BJ (cell line): ENCODE results near the gene CLK1. TPM values are rescaled to one million over a fixed set of nuclear protein-coding genes. Genes with fewer than 3 reads are reported as not detected.
"Not testable (repeated sequence)": the region's sequence is repeated elsewhere in the genome, so short reads cannot be mapped to it uniquely, and the experiment has no call there.

Experiments used
- CTCF ChIA-PET: fragments of 350-600 bp; formaldehyde crosslinking; extraction: SDS; loops from one replicate; lab custom pipeline; 2021; ENCODE audit warnings: antibody characterized with exemption, inconsistent platforms; lab: Yijun Ruan, JAX
- POLR2A ChIA-PET: fragments of 300-600 bp; sonication (Branson Sonifier 250); formaldehyde crosslinking; extraction: SDS; loops from one replicate; lab custom pipeline; 2021; ENCODE audit warnings: antibody characterized with exemption; lab: Charles Lee
- DNase-seq: peaks from one replicate; pipeline ENCODE4 v3.0.0-alpha.2; 2011; ENCODE audit warnings: low read depth
- H3K27me3 ChIP-seq: 2 replicates; pipeline ENCODE4 v1.6.0; 2011; ENCODE audit warnings: low read length; ENCODE audit not compliant: control insufficient read depth, insufficient read depth
- H3K36me3 ChIP-seq: 2 replicates; pipeline ENCODE4 v1.5.1; 2011; ENCODE audit warnings: low read length; ENCODE audit not compliant: control insufficient read depth, insufficient read depth
- H3K4me3 ChIP-seq: 2 replicates; pipeline ENCODE4 v1.5.1; 2011; ENCODE audit warnings: low read depth, mild to moderate bottlenecking, control low read depth, low read length
- polyA plus RNA-seq: library from polyadenylated mRNA; depleted of rRNA; stranded (reverse); fragments of >200 nt; gene quantifications from 2 replicates; pipeline ENCODE4 v1.2.3, GENCODE V29; 2011
- TF ChIP-seq, protein P1 (sequence below): IDR thresholded peaks from 2 replicates; pipeline ENCODE4 v1.5.1; 2011; ENCODE audit warnings: low read depth, mild to moderate bottlenecking, control low read depth, inconsistent platforms, low read length, moderate library complexity; ENCODE audit not compliant: insufficient read depth

The CLK1 gene
- polyA plus RNA-seq, 1 experiment = 35.9 TPM

- ChIA-PET CTCF (interaction anchor here (0.6 to 1.6 kb wide), 26 partner anchors 9 to 335 kb away, joined by 3 to 18 read pairs (median 4); partner anchors contain the start of genes CASP10, HYCC2, NDUFB3 and NIF3L1), POLR2A (no interaction called here)
- DNase-seq = peak; percentile 63
- no peak overlapping the region for H3K4me3 ChIP-seq
- H3K27me3 ChIP-seq = no peaks in the 10 kb centered on the region
- TF ChIP-seq, protein P1, sequence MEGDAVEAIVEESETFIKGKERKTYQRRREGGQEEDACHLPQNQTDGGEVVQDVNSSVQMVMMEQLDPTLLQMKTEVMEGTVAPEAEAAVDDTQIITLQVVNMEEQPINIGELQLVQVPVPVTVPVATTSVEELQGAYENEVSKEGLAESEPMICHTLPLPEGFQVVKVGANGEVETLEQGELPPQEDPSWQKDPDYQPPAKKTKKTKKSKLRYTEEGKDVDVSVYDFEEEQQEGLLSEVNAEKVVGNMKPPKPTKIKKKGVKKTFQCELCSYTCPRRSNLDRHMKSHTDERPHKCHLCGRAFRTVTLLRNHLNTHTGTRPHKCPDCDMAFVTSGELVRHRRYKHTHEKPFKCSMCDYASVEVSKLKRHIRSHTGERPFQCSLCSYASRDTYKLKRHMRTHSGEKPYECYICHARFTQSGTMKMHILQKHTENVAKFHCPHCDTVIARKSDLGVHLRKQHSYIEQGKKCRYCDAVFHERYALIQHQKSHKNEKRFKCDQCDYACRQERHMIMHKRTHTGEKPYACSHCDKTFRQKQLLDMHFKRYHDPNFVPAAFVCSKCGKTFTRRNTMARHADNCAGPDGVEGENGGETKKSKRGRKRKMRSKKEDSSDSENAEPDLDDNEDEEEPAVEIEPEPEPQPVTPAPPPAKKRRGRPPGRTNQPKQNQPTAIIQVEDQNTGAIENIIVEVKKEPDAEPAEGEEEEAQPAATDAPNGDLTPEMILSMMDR = peak; percentile 83
- H3K36me3 ChIP-seq = peaks cover 2% of the 10 kb centered on the region
Observed at GRCh38 chr2:200901459-200902072, 37.1 kb upstream of the CLK1 start.

DNA sequence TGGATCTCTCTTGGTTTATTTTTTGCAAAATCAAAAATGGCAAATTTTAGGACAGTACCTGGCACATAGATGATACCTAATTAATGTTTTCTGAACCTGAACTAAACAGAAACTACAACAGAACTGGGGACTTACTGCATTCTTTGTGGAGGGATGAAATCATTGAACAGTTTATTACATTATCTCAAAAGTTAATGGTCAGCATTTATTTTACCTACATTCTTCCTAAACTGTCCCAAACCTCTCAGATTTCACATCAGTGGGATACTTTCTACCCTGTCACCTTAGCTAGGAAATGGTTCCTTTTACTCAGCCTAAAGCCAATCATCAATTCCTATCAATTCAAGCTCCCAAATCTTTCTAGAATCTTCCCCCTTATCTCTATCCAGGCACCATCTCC, 35.0 kb upstream of the CLK1 start:
- ChIA-PET POLR2A (no interaction called here), CTCF (interaction anchor here (1.7 kb wide), 1 partner anchor 332 kb away, joined by 7 read pairs; no protein-coding TSS in a partner anchor)
- no peak for DNase-seq
- no peaks in the 10 kb centered on the region for H3K27me3 ChIP-seq
- TF ChIP-seq, protein P1 = no peak
- peaks cover 5% of the 10 kb centered on the region for H3K36me3 ChIP-seq
- no peak overlapping the region for H3K4me3 ChIP-seq

- Histone ChIP-seq H3K36me3 (peaks cover 2% of the 10 kb centered on the region; the same call in 1 of the 2 replicates), H3K4me3 (peak within 1 kb of the TSS; percentile 56), H3K27me3 (no peaks in the 10 kb centered on the region)
- ChIA-PET POLR2A (interaction anchor here (0.6 to 1.0 kb wide), 3 partner anchors 24 to 230 kb away, joined by 4 to 7 read pairs (median 6); partner anchors contain the start of gene CLK1), CTCF (interaction anchor here (0.9 to 1.7 kb wide), 6 partner anchors 12 to 346 kb away, joined by 3 to 7 read pairs (median 4); no protein-coding TSS in a partner anchor)
- peak; percentile 74 for DNase-seq
- TF ChIP-seq, protein P1 = no peak
Observed at GRCh38 chr2:200888704-200889625, 24.5 kb upstream of the CLK1 start, which contains the start of the genes NIF3L1 and PPIL3. TSS of gene NIF3L1 (plus strand) at chr2:200889371. CDS start at chr2:200891944, 2,573 bp downstream. TSS of gene PPIL3 (minus strand) at chr2:200889077. CDS start at chr2:200887615, 1,462 bp downstream.

DNA sequence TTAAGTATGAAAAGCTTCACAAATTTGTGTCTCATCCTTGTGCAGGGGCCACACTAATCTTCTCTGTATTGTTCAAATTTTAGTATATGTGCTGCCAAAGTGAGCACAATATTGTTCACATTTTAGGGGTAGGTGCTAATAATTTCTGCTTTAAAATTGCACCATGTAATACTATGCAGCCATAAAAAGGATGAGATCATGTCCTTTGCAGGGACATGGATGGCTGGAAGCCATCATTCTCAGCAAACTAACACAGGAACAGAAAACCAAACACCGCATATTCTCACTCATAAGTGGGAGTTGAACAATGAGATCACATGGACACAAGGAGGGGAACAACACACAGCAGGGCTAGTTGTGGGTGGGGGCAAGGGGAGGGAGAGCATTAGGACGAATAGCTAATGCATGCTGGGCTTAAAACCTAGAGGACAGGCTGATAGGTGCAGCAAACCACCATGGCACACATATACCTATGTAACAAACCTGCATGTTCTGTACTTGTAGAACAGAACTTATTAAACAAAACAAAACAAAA, 17.3 kb upstream of the CLK1 start:
- H3K4me3 ChIP-seq, H3K36me3 ChIP-seq, H3K27me3 ChIP-seq, DNase-seq, POLR2A ChIA-PET: not testable (repeated sequence)
- CTCF ChIA-PET = interaction anchor here (1.5 kb wide), 2 partner anchors 13 to 20 kb away, joined by 3 read pairs; no protein-coding TSS in a partner anchor

DNA sequence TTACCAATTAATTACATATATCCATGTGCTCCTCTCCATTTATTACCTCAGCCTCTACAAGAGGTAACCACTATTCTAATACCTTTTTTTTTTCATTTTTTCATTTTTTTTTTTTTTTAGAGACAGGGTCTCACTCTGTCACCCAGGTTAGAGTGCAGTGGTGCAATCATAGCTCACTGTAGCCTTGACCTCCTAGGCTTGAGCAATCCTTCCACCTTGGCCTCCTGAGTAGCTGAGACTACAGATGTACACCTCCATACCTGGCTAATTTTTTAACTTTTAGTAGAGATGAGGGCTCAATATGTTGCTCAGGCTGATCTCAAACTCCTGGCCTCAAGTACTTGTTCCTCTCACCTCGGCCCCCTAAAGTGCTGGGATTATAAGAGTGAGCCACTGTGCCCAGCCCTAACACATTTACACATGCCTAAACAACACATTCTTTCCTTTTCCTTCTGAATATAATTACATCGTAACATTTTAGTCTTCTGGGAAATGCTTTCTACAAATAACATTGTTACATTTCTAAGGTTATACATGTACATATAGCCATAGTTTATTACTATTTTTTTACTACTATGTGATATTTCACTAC, 13.9 kb upstream of the CLK1 start:
- no peak overlapping the region for H3K4me3 ChIP-seq
- peaks cover 6% of the 10 kb centered on the region for H3K36me3 ChIP-seq
- TF ChIP-seq, protein P1 = no peak
- DNase-seq = no peak
- CTCF ChIA-PET = interaction anchor here (1.6 kb wide), 1 partner anchor 11 kb away, joined by 3 read pairs; no protein-coding TSS in a partner anchor
- H3K27me3 ChIP-seq = no peaks in the 10 kb centered on the region
- POLR2A ChIA-PET = interaction anchor here (0.7 kb wide), 1 partner anchor 201 kb away, joined by 3 read pairs; no protein-coding TSS in a partner anchor
